HG03432 (cell line): ENCODE data around the gene SUGT1.
"Not testable (repeated sequence)": the region's sequence is repeated elsewhere in the genome, so short reads cannot be mapped to it uniquely, and the experiment has no call there.

Experiments
- ATAC-seq: cut with Tn5 transposase; IDR thresholded peaks from one replicate; pipeline ENCODE4 v1.9.1; 2021; ENCODE audit warnings: mild to moderate bottlenecking, moderate library complexity; ENCODE audit not compliant: unreplicated experiment

The SUGT1 gene

DNA sequence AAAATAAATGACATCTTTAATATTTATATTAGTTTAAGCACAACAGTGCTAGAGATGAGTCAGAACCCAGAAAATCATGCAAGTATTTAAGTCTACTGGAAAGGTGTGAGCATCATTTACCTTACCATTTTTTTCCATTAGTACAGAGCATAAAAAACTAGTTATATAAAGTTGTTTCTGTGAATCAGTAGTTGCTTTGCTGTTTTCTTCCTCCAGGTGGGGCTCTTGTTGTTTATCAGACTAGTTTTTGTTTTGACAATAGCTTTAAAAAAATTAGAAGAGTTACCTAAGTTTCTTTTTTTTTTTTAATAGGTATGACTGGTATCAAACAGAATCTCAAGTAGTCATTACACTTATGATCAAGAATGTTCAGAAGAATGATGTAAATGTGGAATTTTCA, 12.7 kb downstream of the SUGT1 start:
- ATAC-seq: no peak

GRCh38 chr13:52669677-52670076, 17.0 kb downstream of the SUGT1 start:
- no peak for ATAC-seq

DNA sequence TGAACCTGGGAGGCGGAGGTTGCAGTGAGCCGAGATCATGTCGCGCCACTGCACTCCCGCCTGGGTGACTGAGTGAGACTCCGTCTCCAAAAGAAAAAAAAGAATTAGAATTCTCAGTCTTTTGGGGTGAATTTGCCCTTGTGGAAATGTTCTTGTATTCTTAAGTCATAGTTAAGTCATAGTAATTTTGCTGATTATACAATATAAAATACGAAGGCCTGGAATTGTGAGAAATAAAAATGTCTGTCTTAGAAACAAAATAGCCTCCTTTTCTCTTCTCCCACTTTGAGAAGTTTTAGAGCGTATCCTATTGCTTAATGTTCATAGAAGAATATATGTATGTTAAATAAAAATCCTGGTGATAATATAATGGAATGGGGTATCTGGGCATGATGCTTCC, 18.1 kb downstream of the SUGT1 start:
- no peak for ATAC-seq

- no peak for ATAC-seq
These were observed 20.8 kb downstream of the SUGT1 start for GRCh38 chr13:52673465-52673864.

GRCh38 chr13:52677823-52678222, 25.2 kb downstream of the SUGT1 start:
- ATAC-seq: no peak

DNA sequence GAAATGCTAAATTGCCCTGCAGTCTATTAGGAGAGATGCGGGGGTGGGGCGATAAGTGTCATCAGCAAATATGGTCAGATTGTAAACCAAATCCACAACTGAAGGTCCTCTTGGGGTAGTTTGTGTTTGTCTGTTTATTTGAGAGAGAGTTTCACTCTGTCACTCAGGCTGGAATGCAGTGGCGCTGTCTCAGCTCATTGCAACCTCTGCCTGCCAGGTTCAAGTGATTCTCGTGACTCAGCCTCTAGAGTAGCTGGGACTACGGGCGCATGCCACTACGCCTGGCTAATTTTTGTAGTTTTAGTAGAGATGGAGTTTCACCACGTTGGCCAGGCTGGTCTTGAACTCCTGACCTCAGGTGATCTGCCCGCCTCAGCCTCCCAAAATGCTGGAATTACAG, 33.2 kb downstream of the SUGT1 start:
- not testable (repeated sequence) for ATAC-seq

GRCh38 chr13:52686376-52686775, 33.7 kb downstream of the SUGT1 start:
- no peak for ATAC-seq

DNA sequence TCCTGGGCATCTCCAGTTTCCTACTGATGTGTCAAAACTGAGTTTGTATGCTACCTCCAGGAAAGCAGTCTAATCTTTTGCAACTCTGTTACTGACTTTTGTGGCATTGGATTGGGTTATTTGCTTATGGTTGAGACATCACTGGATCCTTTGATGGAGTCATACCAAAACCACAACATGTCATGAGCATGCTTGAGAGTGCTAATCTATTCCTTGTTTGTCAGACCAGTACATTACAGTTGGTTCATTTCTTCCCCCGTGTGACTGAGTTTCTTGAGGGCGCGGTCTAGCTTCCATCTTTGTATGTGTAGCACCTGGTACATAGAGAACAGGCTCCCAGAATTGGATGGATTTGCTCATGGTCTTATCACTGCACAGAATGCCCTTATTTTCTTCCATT, 43.2 kb downstream of the SUGT1 start:
- peak; percentile 87 for ATAC-seq

GRCh38 chr13:52696566-52696965, 43.9 kb downstream of the SUGT1 start:
- ATAC-seq: no peak

GRCh38 chr13:52701728-52702465, 49.3 kb downstream of the SUGT1 start:
- no peak for ATAC-seq

- no peak for ATAC-seq
These were observed 50.8 kb downstream of the SUGT1 start for GRCh38 chr13:52703482-52703881.

GRCh38 chr13:52706081-52706480, 53.4 kb downstream of the SUGT1 start:
- ATAC-seq: no peak

DNA sequence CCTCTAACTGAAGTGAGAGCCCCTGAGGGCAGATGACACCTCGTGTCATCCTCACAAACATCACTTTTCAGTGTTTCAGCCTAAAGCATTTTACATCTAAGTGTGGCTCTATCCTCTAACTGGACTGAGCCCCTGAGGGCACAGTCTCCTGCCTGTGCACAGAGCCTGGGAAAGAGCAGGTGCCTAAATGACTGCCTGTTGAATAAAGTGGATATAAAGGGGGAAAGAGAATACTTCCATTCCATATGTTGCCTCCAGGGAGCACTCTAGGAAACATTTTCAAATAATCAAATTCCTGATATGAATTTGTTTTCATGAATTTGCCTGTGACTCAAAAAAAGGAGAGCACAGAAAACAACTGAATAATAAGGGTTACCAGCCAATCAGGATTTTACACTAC, 54.7 kb downstream of the SUGT1 start:
- ATAC-seq: no peak

DNA sequence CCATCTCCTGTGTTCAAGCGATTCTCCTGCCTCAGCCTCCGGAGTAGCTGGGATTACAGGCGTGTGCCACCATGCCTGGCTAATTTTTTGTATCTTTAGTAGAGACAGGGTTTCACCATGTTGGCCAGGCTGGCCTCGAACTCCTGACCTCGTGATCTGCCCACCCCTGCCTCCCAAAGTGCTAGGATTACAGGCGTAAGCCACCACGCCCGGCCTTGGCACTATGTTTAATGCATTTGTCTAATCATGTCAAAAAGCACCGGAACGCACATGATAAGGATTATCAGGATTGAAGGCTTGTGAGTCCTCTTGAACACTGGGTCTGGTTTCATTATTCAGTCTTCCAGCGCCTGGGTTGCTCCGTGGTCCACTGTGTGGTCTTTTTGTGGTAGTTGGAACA, 55.6 kb downstream of the SUGT1 start:
- not testable (repeated sequence) for ATAC-seq

GRCh38 chr13:52711286-52711685, 58.6 kb downstream of the SUGT1 start:
- ATAC-seq: no peak

DNA sequence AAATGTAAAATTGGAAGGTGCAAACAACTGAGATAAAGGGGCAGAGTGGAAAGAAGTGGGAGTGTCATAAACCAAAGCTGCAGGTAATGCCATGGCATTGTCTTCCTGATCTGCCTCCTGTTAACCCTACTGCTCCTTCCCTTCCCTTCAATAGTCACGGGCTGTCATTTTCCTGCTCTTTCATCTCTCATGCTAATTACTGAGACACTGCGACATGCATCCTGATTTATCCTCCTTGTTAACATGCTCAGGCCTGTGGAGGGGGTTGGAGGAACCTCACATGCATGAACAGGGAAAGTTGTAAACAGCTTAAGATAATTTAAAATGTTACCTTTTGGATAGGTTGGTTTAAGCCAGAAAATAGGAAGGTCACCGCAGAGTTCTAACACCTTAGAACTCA, 59.7 kb downstream of the SUGT1 start:
- ATAC-seq: no peak

DNA sequence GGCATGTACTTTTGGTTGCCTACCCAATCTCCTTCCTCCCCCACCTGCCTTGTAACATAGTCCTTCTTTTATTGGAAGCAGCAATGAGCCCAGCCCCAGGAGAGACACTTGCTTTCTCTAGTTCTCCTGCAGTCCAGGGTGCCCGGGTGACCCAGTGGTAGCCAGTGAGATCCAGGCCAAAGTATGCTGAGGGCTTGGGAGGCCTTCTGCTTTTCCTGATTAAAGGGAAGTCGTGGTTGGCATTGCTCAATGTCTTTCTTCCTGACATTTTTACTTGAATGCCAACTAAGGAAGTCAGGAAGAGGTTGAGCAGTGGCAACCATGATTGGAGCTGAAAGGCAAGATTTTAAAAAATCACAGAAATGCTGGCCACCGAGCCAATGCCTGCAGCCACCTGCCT, 61.3 kb downstream of the SUGT1 start:
- ATAC-seq: no peak

DNA sequence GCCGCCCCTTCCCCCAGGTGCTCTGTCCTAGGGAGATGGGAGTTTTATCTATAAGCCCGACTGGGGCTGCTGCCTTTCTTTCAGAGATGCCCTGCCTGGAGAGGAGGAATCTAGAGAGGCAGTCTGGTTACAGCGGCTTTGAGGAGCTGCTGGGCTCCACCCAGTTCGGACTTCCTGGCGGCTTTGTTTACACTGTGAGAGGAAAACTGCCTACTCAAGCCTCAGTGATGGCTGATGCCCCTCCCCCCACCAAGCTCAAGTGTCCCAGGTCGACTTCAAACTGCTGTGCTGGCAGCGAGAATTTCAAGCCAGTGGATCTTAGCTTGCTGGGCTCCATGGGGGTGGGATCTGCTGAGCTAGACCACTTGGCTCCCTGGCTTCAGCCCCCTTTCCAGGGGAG, 68.3 kb downstream of the SUGT1 start:
- not testable (repeated sequence) for ATAC-seq

DNA sequence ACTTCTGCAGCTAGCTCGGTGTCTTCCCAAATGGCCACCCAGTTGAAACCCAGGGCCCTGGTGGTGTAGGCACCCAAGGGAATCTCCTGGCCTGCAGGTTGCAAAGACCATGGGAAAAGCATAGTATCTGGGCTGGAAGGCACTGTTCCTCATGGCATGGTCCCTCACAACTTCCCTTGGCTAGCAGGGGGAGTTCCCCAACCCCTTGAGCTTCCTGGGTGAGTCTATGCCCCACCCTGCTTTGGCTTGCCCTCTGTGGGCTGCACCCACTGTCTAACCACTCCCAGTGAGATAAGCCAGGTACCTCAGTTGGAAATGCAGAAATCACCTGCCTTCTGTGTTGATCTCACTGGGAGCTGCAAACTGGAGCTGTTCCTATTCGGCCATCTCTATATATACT, 68.7 kb downstream of the SUGT1 start:
- ATAC-seq: not testable (repeated sequence)

- ATAC-seq: no peak
These were observed 70.5 kb downstream of the SUGT1 start for GRCh38 chr13:52723181-52723580.

GRCh38 chr13:52725302-52725701, 72.7 kb downstream of the SUGT1 start:
- ATAC-seq: no peak

GRCh38 chr13:52726258-52726657, 73.6 kb downstream of the SUGT1 start:
- ATAC-seq: no peak

DNA sequence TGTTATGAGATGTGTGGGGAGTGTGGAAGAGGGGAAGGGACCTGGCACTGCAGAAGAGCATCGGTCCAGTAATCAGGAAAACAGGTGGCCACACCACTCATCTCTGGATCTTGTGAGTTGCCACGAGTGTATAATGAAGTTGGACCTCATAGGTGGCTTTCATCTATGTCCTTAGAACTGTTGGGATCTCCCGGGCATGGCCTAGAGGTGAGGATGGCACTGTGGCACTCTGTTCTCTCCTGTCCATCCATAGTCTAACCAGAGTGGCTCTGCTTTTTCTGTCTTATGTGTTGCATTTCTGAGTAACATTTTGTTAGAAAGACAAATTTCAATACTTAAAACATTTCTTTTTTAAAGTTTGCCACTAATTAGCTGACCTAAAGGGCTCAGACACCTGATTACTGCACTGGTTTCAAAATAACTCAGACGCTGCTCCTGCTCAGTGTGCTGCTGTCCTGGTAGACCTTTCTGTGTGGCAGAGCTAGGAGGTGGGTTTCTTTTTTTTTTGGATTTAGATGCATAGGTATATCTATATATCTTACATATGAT, 81.5 kb downstream of the SUGT1 start:
- ATAC-seq: no peak
